ENCODE data around the gene KPNA1.

- no peak for TF ChIP-seq CTCF (IDR thresholded peaks at IDR 0.05)
- TF ChIP-seq CREB1 (CRISPR knock-in tag; IDR thresholded peaks at IDR 0.05), result no peak
- TF ChIP-seq, protein P1, sequence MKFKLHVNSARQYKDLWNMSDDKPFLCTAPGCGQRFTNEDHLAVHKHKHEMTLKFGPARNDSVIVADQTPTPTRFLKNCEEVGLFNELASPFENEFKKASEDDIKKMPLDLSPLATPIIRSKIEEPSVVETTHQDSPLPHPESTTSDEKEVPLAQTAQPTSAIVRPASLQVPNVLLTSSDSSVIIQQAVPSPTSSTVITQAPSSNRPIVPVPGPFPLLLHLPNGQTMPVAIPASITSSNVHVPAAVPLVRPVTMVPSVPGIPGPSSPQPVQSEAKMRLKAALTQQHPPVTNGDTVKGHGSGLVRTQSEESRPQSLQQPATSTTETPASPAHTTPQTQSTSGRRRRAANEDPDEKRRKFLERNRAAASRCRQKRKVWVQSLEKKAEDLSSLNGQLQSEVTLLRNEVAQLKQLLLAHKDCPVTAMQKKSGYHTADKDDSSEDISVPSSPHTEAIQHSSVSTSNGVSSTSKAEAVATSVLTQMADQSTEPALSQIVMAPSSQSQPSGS (CRISPR knock-in tag; IDR thresholded peaks at IDR 0.05; ENCODE audit: borderline replicate concordance, low read depth), result no peak
- TF ChIP-seq SOX15 (CRISPR knock-in tag; IDR thresholded peaks at IDR 0.05), result no peak
- no peak for TF ChIP-seq MXD4 (CRISPR knock-in tag; IDR thresholded peaks at IDR 0.05; ENCODE audit: borderline replicate concordance)
- no peak for TF ChIP-seq FOXJ3 (CRISPR knock-in tag; IDR thresholded peaks at IDR 0.05; ENCODE audit: borderline replicate concordance)
- no peak for TF ChIP-seq FOXP1 (CRISPR knock-in tag; IDR thresholded peaks at IDR 0.05; ENCODE audit: borderline replicate concordance)
- no peak for TF ChIP-seq IRF1 (CRISPR knock-in tag; IDR thresholded peaks at IDR 0.05)
- no peak for TF ChIP-seq FOXK1 (CRISPR knock-in tag; IDR thresholded peaks at IDR 0.05)
Measured at GRCh38 chr3:122535964-122536631, 21.4 kb upstream of the KPNA1 start.

Data from WTC11 (cell line).